Fibroblast of mammary gland (primary cell): ENCODE data around the gene SSUH2.

Experiments
- DNase-seq: peaks from one replicate; pipeline ENCODE4 v3.0.0-alpha.2; 2010; ENCODE audit warnings: low read depth
- H3K4me3 ChIP-seq: 2 replicates; pipeline ENCODE4 v1.5.1; 2011; ENCODE audit warnings: low read depth, mild to moderate bottlenecking, low read length, moderate library complexity; ENCODE audit not compliant: control insufficient read depth
- CTCF ChIP-seq: conservative IDR thresholded peaks from 2 replicates; pipeline ENCODE4 v1.5.1; 2011; ENCODE audit warnings: low read depth, low read length, inconsistent platforms; ENCODE audit not compliant: control insufficient read depth, insufficient read depth

The SSUH2 gene

DNA sequence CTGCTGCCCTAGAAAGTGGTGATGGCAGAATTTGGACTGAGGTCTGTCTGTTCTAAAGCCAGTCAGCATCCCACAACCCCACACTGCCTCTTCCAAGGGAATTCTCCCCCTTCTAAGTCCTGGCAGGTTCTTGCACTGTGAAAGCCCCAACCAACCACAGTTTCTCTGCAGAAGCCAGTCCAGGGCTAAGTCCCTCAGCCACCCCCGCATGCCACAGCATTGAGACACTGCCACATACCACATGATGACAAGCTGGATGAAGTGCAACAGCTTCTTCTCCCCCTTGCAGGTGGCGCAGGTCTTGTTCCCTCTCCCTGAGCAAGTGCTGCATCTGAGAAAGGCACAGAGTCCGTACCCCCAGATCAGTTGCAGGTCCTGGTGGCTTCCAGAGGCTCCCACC lies 18.6 kb downstream of the SSUH2 start:
- TF ChIP-seq CTCF = no peak
- peak; percentile 37 for DNase-seq

GRCh38 chr3:8624612-8625011 lies 20.0 kb downstream of the SSUH2 start:
- TF ChIP-seq CTCF = no peak
- no peak overlapping the region for H3K4me3 ChIP-seq
- DNase-seq = no peak

More for the DNA sequence above, 18.6 kb downstream of the SSUH2 start:
- no peak overlapping the region for H3K4me3 ChIP-seq

GRCh38 chr3:8623741-8624140 lies 20.9 kb downstream of the SSUH2 start:
- no peak overlapping the region for H3K4me3 ChIP-seq
- TF ChIP-seq CTCF = no peak
- no peak for DNase-seq

- peak overlapping the region; percentile 13 for H3K4me3 ChIP-seq
- DNase-seq = peak; percentile 71
- peak; percentile 90 for TF ChIP-seq CTCF
Measured at GRCh38 chr3:8622873-8623691, 21.5 kb downstream of the SSUH2 start.

GRCh38 chr3:8621872-8622271 lies 22.7 kb downstream of the SSUH2 start:
- DNase-seq = peak; percentile 95
- TF ChIP-seq CTCF = no peak
- no peak overlapping the region for H3K4me3 ChIP-seq

- H3K4me3 ChIP-seq = no peak overlapping the region
- no peak for TF ChIP-seq CTCF
- no peak for DNase-seq
Measured at GRCh38 chr3:8621141-8621540, 23.5 kb downstream of the SSUH2 start.
